ENCODE data around the gene RPS21. TPM values are rescaled to one million over a fixed set of nuclear protein-coding genes. Genes with fewer than 3 reads are reported as not detected.
A peak's percentile ranks its signal among the peaks of the same experiment; 100 is the strongest.
"Not testable (repeated sequence)": the region's sequence is repeated elsewhere in the genome, so short reads cannot be mapped to it uniquely, and the experiment has no call there.

RPS21 gene
- total RNA-seq, 1 donor from 2014 or later = 1,160 TPM

DNA sequence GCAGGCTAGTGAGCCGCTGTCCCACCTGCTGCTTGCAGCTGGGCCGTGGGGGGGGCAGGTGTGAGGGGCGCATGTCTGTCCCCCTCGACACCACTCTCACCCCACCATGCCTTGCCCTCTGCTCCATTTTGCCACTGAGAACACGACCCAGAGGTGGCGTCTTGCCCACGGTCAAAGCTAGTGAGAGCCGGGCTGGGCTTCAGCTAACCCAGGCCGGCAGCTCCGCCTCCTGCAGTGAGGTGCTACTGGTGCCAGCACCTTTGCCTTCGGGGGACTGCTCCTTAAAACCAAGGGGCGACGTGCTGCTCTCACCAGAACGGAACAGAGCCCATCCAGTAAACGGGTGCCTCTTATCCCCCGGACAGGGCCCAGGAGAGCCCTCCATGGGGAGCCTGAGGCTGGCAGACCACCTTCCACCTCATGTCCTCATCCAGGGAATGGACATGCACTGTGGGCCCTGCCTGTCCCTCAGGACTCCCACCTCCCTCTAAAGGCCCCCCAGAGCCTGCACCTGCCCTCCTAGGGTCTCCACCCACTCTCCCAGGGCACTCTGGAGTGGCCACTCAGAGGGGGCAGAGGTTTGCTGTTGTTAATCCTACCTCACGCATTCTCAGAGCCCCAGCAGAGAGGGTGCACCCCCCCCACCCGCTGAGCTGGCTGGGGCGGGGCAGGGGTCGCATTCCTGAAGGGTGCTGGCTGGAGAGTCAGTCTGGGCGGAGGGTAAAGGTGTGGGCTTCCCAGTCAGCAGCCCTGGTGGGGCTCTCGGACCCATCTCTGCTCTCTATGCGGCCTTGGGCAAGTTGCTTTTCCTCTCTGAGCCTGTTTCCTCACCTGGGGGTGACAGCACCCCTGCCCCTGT, 37.6 kb downstream of the RPS21 start:
- Mint-ChIP-seq H3K4me3 (ENCODE audit: low read depth) (peak overlapping the region; percentile 16), H3K27me3 (peaks cover 4% of the 10 kb centered on the region), H3K9me3 (ENCODE audit: low read depth) (no peaks in the 10 kb centered on the region), H3K27ac (peak overlapping the region; percentile 45), H3K4me1 (ENCODE audit: low read depth) (peaks cover 28% of the 10 kb centered on the region), H3K36me3 (ENCODE audit: insufficient read depth) (peaks cover 2% of the 10 kb centered on the region)
- DNase-seq (ENCODE audit: low spot score, unreplicated experiment) = no peak
- no peak for TF ChIP-seq CTCF (IDR thresholded peaks at IDR 0.05; ENCODE audit: unreplicated experiment)

- H3K27ac Mint-ChIP-seq = peak overlapping the region; percentile 45
- TF ChIP-seq CTCF (IDR thresholded peaks at IDR 0.05; ENCODE audit: unreplicated experiment) = no peak
- no peak overlapping the region for H3K4me3 Mint-ChIP-seq (ENCODE audit: low read depth)
- peaks cover 2% of the 10 kb centered on the region for H3K36me3 Mint-ChIP-seq (ENCODE audit: insufficient read depth)
- DNase-seq (ENCODE audit: low spot score, unreplicated experiment) = no peak
- no peaks in the 10 kb centered on the region for H3K9me3 Mint-ChIP-seq (ENCODE audit: low read depth)
- peaks cover 33% of the 10 kb centered on the region for H3K4me1 Mint-ChIP-seq (ENCODE audit: low read depth)
- H3K27me3 Mint-ChIP-seq = no peaks in the 10 kb centered on the region
These were observed 38.6 kb downstream of the RPS21 start for GRCh38 chr20:62425281-62426058.

DNA sequence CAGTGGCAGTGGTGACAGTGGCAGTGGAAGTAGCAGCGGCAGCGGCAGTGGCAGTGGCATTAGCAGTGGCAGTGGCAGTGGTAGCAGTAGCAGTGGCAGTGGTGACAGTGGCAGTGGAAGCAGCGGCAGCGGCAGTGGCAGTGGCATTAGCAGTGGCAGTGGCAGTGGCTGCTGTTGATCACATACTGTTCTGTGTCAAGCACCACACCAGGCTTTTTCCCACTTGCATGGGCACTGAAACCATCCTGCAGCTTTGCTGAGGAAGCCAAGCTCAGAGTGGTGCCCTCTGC, 39.1 kb downstream of the RPS21 start:
- DNase-seq (ENCODE audit: low spot score, unreplicated experiment); H3K9me3 Mint-ChIP-seq (ENCODE audit: low read depth); H3K4me3 Mint-ChIP-seq (ENCODE audit: low read depth); H3K36me3 Mint-ChIP-seq (ENCODE audit: insufficient read depth); H3K27ac Mint-ChIP-seq; H3K27me3 Mint-ChIP-seq: not testable (repeated sequence)
- H3K4me1 Mint-ChIP-seq (ENCODE audit: low read depth) = peaks cover 38% of the 10 kb centered on the region

- peak overlapping the region; percentile 72 for H3K4me3 Mint-ChIP-seq (ENCODE audit: low read depth)
- DNase-seq (ENCODE audit: low spot score, unreplicated experiment) = peak; percentile 58
These were observed 39.8 kb downstream of the RPS21 start for GRCh38 chr20:62426699-62427131.

GRCh38 chr20:62427172-62428001, 40.5 kb downstream of the RPS21 start, which contains the start of gene RBBP8NL:
Gene RBBP8NL, minus strand, starts transcription at chr20:62427539. Its CDS starts 7,892 bp downstream, at chr20:62419647.
- Mint-ChIP-seq H3K4me3 (ENCODE audit: low read depth) (peak within 1 kb of the TSS; percentile 72), H3K27ac (peak within 1 kb of the TSS; percentile 88), H3K9me3 (ENCODE audit: low read depth) (no peaks in the 10 kb centered on the region), H3K27me3 (peaks cover 2% of the 10 kb centered on the region), H3K36me3 (ENCODE audit: insufficient read depth) (no peaks in the 10 kb centered on the region), H3K4me1 (ENCODE audit: low read depth) (peaks cover 43% of the 10 kb centered on the region)
- peak; percentile 95 for DNase-seq (ENCODE audit: low spot score, unreplicated experiment)
- peak; percentile 54 for TF ChIP-seq CTCF (IDR thresholded peaks at IDR 0.05; ENCODE audit: unreplicated experiment)

More at GRCh38 chr20:62426699-62427131, 39.8 kb downstream of the RPS21 start:
- H3K36me3 Mint-ChIP-seq (ENCODE audit: insufficient read depth) = peaks cover 2% of the 10 kb centered on the region
- peak overlapping the region; percentile 88 for H3K27ac Mint-ChIP-seq
- H3K4me1 Mint-ChIP-seq (ENCODE audit: low read depth) = peaks cover 43% of the 10 kb centered on the region
- no peak for TF ChIP-seq CTCF (IDR thresholded peaks at IDR 0.05; ENCODE audit: unreplicated experiment)
- peaks cover 2% of the 10 kb centered on the region for H3K27me3 Mint-ChIP-seq
- no peaks in the 10 kb centered on the region for H3K9me3 Mint-ChIP-seq (ENCODE audit: low read depth)

All from progenitor cell of endocrine pancreas (in vitro differentiated cells).